ENCODE results near the gene CREB3L2.
"Not testable (repeated sequence)": the region's sequence is repeated elsewhere in the genome, so short reads cannot be mapped to it uniquely, and the experiment has no call there.

The CREB3L2 gene

GRCh38 chr7:137931823-137932222 lies 70.1 kb downstream of the CREB3L2 start:
- no peak for DNase-seq (ENCODE audit: low read depth)

GRCh38 chr7:137930581-137930980 lies 71.3 kb downstream of the CREB3L2 start:
- DNase-seq (ENCODE audit: low read depth): peak; percentile 95

GRCh38 chr7:137928626-137929025 lies 73.3 kb downstream of the CREB3L2 start:
- no peak for DNase-seq (ENCODE audit: low read depth)

- DNase-seq (ENCODE audit: low read depth): no peak
These were observed 74.5 kb downstream of the CREB3L2 start for GRCh38 chr7:137927386-137927785.

- not testable (repeated sequence) for DNase-seq (ENCODE audit: low read depth)
These were observed 75.7 kb downstream of the CREB3L2 start for GRCh38 chr7:137926206-137926605.

GRCh38 chr7:137925754-137926153 lies 76.1 kb downstream of the CREB3L2 start:
- no peak for DNase-seq (ENCODE audit: low read depth)

- no peak for DNase-seq (ENCODE audit: low read depth)
These were observed 76.8 kb downstream of the CREB3L2 start for GRCh38 chr7:137925091-137925490.

GRCh38 chr7:137923380-137923779 lies 78.5 kb downstream of the CREB3L2 start:
- DNase-seq (ENCODE audit: low read depth): peak; percentile 81

GRCh38 chr7:137920637-137921399 lies 81.1 kb downstream of the CREB3L2 start:
- peak; percentile 66 for DNase-seq (ENCODE audit: low read depth)

- DNase-seq (ENCODE audit: low read depth): no peak
These were observed 81.9 kb downstream of the CREB3L2 start for GRCh38 chr7:137919987-137920386.

GRCh38 chr7:137916980-137917645 lies 84.8 kb downstream of the CREB3L2 start:
- no peak for DNase-seq (ENCODE audit: low read depth)

GRCh38 chr7:137916564-137916963 lies 85.3 kb downstream of the CREB3L2 start:
- DNase-seq (ENCODE audit: low read depth): no peak

- no peak for DNase-seq (ENCODE audit: low read depth)
These were observed 86.6 kb downstream of the CREB3L2 start for GRCh38 chr7:137915266-137915665.

- no peak for DNase-seq (ENCODE audit: low read depth)
These were observed 87.9 kb downstream of the CREB3L2 start for GRCh38 chr7:137913985-137914384.

GRCh38 chr7:137909042-137909441 lies 92.8 kb downstream of the CREB3L2 start:
- no peak for DNase-seq (ENCODE audit: low read depth)

- DNase-seq (ENCODE audit: low read depth): no peak
These were observed 93.8 kb downstream of the CREB3L2 start for GRCh38 chr7:137908106-137908505.

- not testable (repeated sequence) for DNase-seq (ENCODE audit: low read depth)
These were observed 95.2 kb downstream of the CREB3L2 start for GRCh38 chr7:137906636-137907035.

- DNase-seq (ENCODE audit: low read depth): no peak
These were observed 97.1 kb downstream of the CREB3L2 start for GRCh38 chr7:137904833-137905232.

- peak; percentile 74 for DNase-seq (ENCODE audit: low read depth)
These were observed 98.3 kb downstream of the CREB3L2 start for GRCh38 chr7:137903382-137904169.

GRCh38 chr7:137900137-137900536 lies 101.7 kb downstream of the CREB3L2 start:
- DNase-seq (ENCODE audit: low read depth): no peak

- peak; percentile 71 for DNase-seq (ENCODE audit: low read depth)
These were observed 102.8 kb downstream of the CREB3L2 start for GRCh38 chr7:137898839-137899721.
